Pulmonary artery endothelial cell (primary cell): ENCODE measurements around the gene GRWD1. TPM values are rescaled to one million over a fixed set of nuclear protein-coding genes. Genes with fewer than 3 reads are reported as not detected.
"Not testable (repeated sequence)": the region's sequence is repeated elsewhere in the genome, so short reads cannot be mapped to it uniquely, and the experiment has no call there.

Experiments used
- DNase-seq: peaks from one replicate; pipeline ENCODE4 v3.0.0-alpha.2; 2011; ENCODE audit warnings: low read depth, low spot score
- total RNA-seq: library from RNA; depleted of rRNA; stranded (reverse); fragments of >200 nt; gene quantifications from 2 replicates; pipeline ENCODE4 v1.2.3, GENCODE V29; 2014

The GRWD1 gene
- total RNA-seq, 1 donor from 2014 or later, result 35.5 TPM

DNA sequence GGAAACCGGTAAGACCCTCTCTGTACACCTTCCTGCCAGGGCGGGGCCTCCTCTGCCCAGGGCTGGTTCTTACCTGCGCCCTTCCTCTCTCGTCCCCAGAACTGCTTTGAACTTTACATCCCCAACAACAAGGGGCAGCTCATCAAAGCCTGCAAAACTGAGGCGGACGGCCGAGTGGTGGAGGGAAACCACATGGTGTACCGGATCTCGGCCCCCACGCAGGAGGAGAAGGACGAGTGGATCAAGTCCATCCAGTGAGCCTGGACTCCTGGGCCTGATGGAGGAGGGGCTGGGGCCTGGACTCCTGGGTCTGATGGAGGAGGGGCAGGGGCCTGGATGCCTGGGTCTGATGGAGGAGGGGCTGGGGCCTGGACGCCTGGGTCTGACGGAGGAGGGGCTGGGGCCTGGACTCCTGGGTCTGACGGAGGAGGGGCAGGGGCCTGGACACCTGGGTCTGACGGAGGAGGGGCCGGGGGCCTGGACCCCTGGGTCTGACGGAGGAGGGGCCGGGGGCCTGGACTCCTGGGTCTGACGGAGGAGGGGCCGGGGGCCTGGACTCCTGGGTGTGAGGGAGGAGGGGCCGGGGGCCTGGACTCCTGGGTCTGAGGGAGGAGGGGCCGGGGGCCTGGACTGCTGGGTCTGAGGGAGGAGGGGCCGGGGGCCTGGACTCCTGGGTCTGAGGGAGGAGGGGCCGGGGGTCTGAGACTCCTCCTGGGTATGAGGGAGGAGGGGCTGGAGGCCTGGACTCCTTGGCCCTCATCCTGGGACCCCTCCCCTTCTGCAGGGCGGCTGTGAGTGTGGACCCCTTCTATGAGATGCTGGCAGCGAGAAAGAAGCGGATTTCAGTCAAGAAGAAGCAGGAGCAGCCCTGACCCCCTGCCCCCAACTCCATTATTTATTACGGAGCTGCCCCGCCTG, 32.8 kb downstream of the GRWD1 start:
- no peak for DNase-seq

DNA sequence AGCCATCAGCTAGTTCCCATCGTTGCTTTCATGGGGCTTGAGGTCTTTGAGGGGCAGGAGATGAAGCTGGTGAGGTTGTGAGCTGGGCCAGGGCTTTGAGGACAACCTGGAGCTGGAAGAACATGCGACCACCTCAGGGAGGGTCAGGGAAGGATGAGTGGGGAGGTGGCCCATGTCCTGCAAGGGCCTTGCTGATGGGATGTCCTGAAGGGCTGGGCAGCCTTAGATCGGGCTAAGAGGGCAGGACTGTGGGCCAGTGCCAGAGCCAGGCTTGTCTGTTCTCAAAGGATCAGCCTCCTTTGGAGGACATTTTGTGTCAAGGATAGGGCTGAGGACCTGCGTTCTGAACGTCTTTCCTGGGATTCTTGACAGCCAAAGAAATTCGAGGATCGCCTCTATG, 33.9 kb downstream of the GRWD1 start:
- DNase-seq, result no peak

DNA sequence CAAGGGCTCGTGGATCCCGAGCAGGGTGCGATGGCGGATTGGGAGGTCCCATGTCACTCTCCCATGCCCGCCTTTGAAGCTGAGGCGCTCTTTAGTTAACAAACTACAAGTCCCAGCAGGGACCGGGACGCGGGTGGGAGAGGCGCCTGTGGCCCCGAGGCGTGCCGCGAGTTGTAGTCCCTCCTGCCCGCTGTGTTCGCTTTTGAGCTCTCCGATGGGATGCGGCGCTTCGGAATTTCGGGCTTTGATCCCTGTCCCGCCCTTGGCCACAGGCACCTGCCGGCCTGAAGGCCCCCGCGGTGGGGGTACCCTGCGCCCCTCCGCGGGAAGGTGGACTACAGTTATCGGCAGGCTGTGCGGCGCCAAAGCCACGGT, 34.4 kb downstream of the GRWD1 start:
- no peak for DNase-seq

DNA sequence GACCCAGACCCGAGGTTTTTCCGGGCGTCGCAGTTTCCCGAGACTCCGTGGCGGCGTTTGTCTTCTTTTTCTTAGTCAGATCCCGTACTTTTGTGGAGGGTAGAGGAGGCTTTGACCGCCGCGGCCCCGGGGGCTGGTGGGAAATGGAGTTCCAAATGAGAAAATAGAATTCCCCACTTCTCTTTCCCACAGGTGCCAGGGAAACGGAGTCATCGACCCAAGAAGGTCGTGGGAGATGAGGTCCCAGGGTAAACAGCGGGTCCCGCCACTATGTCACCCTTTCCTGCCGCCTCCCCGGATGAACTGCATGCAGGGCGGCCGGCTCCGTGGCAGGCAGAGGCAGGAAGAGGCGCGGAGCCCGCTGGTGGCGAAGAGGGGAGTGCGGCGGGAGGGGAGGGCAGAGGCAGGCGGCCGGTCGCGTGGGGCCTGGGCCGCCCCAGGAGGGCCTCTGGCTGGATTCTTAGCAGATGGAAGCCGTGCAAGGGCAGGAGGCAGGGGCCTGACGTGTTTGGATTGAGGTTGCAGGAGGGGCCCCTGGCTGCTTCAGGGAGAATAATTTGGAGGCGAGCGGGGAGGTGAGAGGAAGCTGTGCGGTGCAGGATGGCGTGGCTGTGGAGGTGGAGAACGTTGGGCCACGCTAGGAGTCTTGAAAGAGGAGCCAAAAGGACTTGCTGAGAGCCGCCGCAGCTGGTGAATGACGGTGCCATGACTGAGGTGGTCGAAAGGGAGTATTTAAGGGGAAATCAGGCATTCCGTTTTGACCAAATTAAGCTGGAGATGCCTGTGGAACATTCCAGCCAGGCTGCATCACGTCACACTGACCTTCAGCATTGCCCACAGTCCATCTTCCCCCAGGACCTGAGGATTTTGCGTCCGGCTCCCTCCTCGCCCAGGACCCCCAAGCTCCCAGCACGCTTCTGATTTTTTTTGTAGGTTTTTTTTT, 35.0 kb downstream of the GRWD1 start:
- DNase-seq, result no peak

DNA sequence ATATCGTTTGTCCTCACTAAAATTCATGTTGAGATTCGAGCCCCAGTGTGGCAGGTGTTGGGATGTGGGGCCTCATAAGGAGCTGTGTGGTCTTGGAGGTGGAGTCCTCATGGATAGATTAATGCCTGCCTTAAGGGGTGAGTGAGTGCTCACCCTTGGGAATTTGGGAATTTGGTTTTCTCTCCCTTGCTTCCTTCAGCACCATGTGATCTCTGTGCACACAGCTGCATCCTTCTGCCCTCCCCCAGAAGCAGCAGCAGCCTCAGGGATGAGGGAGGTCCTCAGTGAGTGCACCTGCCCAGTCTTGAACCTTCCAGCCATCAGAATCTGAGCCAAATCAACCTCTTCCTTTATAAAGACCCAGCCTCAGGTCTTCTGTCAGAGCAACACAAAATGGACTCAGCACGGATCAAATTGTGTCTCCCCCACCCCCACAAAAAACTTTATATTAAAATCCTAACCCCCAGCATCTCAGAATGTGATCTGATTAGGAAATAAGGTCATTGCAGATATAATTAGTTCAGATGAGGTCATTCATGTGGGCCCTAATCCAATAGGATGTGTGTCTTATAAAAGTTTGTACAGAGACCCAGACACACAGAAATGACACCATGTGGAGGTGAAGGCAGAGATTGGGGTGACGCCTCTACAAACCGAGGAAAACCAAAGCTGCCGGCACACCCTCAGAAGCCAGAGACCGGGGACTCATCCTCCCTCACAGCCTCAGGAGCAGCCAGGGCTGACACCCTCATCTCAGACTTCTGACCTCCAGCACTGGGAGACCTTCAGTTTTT, 36.3 kb downstream of the GRWD1 start:
- DNase-seq, result no peak

DNA sequence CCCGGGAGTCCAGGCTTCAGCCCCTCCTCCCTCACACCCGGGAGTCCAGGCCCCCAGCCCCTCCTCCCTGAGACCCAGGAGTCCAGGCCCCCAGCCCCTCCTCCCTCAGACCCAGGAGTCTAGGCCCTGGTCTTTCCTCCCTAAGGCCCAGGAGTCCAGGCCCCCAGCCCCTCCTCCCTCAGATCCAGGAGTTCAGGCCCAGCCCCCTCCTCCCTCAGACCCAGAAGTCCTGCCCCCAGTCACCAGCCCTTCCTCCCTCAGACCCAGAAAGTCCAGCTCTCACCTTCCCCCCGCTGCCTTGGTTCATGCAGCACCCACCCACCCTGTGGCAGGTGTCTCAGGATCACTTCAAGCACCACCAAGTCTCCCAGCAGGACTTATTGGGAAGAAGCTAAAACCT, 37.5 kb downstream of the GRWD1 start:
- no peak for DNase-seq

DNA sequence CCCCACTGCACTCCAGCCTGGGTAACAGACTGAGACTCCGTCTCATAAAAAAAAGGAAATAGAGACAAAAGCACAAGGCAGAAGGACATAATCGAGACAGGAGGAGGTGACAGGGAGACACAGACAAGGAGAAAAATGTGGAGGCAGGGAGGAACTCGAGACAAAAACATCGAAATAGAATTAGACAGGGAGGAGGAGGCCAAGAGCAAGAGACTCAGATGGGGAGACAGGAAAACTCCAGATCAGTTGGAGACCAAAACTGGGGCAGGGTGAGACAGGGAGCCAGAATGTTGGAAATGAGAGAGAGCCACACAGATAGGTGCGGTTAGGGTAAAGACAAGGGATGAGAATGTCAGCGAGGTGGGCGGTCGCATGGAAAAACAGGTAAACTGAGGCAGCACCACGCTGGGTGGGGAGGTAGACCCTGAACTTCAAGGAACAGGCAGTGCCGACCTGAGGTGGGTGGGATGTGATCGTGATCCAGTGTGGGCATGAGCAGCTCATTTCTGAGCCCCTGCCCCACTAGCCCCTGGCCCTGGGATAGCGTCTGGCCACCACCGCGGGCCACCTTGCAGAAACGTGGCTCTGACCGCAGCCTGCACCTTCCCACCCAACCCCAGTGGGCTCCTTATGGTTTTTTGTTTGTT, 38.6 kb downstream of the GRWD1 start:
- DNase-seq, result no peak

DNA sequence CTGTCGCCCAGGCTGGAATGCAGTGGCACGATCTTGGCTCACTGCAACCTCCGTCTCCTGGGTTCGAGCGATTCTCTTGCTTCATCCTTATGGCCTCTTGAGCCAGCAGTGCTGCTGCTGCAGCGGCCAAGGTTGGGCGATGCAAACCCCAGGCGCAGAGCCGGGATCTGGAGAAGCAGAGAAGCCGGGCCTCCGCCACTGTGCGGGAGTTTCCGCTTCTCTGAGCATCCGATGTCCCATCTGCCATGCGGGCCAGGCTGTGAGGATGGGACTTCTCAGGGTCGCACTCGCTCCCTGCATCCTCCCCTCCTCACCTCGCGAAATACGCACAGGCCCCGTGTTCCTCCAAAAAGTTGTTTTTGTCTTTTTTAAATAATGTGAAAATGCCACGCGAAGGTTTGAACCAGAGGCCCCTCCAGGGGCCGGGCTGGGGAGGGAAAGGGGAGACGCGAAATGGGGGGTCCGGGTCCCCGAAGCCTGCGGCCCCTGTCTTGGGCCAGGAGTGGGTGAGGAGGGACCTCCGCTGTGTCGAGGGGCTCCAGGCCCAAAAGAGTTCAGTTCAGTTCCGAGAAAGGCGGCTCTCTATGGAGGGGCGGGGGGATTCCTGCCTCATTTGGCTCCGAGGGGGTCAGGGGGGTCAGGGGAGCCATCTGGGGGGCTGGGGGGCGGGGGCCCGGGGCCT, 39.3 kb downstream of the GRWD1 start:
- DNase-seq, result no peak

DNA sequence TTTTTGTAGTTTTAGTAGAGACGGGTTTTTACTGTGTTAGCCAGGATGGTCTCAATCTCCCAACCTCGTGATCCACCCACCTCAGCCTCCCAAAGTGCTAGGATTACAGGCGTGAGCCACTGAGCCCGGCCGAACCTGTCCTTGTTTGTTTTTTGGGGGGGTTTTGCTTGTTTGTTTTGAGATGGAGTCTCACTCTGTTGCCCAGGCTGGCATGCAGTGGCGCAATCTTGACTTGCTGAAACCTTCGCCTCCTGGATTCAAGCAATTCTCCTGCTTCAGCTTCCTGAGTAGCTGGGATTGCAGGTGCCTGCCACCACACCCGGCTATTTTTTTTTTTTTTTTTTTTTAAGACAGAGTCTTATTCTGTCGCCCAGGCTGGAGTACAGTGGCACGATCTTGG, 40.9 kb downstream of the GRWD1 start:
- DNase-seq, result not testable (repeated sequence)

DNA sequence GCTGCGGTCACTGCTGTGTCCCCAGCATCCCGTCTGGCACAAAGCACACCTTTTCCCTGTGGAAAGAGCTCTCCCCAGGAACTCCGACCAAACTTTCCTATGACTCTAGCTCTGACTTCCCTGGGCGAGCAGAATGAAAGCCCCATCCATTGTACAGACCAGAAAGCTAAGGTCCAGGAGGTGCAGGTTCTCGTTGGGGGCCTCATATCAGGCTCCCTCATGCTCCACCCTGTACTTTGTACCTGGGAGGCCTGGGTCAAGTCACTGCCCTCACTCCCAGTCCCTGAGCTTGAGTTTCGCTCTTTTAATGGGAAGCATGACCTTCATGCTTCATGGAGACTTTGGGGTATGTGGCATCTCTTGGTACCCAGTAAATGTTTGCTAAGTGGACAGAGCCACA, 41.8 kb downstream of the GRWD1 start:
- no peak for DNase-seq

DNA sequence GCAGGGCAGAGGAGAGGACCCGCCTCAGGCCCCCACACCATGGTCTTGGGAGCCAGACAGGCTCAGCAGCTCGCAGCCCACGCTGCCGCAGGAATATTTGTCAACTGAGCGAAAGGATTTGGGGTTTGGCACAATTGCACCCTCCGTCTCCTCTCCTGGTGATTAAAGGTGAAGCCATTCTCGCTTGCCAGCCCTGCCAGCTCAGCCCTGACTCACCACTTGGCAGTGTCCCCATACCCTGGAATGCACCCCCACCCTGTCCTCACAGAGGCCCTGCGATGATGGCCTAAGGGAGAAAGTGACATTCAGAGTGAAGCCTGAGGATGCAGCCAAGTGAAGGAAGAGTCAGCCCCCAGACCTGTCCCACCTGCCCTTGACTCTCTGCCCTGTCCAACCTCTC, 42.2 kb downstream of the GRWD1 start:
- no peak for DNase-seq

DNA sequence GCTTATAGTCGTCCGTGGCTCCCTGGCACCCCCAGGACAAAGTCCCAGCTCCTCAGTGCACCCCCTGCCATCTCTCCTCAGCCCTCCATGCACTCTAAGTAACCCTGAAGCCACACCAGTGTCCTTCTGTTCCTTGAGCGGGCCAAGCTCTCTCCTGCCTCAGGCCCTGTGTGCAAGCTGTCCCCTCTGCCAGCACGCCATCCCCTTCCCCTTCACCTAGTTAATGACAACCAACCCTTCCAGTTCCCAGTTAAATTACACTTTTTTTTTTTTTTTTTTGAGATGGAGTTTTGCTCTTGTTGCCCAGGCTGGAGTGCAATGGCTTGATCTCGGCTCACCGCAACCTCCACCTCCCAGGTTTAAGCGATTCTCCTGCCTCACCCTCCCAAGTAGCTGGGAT, 42.7 kb downstream of the GRWD1 start:
- DNase-seq, result not testable (repeated sequence)

DNA sequence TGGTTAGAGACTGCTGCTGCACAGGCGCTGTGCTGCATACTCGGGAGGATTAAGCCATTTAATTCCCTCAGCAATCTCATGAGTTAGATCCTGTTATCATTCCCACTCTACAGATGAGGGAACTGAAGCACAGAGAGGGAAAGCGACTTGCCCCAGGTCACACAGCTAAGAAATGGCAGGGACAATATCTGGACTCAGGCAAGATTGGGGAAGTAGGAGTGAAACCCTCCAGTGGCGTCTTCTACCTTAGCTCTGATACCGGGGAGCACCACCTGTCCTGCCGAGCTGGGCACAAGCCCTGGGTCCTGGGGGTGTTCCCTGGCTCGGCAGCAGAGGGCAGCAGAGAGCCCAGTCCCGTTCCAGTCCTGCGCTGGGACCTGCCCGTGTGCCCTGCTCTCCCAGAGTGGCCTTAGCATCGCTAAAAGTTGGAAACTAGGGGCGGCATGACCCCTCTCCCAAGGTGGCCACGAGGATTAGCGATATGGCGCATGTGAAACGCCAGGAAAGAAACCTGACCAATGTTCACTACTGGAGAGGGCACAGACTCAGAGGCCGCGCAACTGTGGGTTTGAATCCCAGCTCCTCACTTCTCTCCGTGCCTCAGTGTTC, 43.9 kb downstream of the GRWD1 start:
- no peak for DNase-seq

DNA sequence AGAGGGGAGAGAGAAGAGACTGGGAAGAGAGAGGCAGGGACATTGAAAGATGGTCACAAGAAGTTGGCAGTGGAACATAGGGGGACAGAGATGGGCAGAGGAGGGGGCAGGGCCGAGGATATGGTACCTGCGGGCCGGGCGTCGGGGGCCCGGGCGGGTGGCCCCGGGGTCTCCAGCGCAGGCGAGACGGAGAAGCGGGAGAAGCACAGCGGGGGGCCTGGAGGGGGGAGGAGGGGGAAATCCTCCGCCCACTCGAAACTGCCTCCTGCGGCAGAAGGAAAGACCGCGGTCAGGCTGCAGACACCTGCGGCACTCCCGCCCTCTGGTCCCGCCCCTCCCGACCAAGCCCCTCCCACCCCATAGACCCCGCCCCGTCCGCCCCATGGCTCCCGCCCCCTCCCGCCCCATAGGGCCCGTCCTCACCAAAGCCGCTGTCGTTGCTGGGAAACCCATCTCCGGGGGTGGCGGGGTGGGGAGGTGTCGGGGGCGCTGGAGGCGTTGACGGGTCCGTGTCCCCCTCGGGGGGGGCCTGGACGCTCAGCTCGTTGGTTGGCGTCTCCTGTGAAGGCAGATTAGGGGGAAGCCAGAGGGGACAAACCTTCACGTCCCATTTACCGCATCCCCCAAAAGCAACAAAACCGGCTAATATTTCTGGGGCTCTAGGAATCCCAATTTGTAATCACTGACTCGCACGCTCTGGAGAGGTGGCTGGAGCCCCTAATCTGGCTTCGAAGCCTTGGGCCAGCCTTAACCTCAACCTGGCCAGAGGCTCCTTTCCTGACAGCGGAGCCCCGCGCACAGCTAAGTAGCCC, 45.4 kb downstream of the GRWD1 start:
- no peak for DNase-seq

DNA sequence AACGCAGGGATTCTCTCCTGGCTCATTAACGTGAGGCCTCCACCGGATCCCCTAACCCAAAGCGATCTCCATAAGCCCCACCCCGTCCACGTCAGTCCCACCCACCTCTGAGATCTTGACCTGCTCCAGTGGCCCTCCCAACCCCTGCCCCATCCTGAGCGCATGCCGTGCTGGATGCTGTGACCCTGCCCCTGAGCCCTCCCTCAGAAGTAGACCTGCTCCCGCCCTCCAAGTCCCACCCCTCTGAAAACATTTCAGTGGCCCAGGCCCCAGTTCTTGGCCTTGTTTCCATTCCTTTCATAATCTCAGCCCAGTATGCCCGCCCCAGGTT, 46.0 kb downstream of the GRWD1 start:
- no peak for DNase-seq

DNA sequence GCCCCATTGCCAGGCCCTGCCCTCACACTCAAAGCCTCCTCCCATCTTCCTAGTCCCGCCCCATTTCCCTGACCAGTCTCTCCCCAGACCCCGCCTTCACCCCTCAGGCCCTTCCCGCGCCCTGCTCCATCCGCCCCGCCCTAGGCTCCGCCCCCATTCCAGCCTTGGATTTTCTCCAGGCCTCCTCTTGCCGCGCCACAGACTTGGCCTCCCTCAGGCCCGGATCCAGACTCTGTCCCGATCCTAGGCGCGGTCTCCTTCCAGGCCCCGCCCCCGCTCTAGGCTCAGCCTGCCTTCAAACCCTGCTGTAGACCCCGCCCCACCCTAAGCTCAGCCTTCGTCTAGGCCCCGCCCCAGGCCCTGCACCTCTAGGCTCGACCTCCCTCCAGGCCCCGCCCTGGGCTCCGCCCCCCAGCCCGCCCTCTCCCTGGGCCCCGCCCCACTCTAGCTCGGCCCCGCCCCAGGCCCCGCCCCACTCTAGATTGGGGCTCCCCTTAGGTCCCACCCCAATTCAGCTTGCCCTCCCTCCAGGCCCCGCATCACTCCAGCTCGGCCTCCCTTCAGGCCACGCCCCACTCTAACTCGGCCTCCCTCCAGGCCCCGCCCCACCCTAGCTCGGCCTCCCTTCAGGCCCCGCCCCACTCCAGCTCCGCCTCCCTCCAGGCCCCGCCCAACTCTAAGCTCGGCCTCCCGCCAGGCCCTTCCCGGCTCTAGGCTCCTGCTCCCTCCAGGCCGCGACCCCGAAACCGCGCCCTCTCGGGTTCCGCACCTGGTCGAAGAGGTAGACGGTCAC, 47.3 kb downstream of the GRWD1 start:
- peak; percentile 92 for DNase-seq

DNA sequence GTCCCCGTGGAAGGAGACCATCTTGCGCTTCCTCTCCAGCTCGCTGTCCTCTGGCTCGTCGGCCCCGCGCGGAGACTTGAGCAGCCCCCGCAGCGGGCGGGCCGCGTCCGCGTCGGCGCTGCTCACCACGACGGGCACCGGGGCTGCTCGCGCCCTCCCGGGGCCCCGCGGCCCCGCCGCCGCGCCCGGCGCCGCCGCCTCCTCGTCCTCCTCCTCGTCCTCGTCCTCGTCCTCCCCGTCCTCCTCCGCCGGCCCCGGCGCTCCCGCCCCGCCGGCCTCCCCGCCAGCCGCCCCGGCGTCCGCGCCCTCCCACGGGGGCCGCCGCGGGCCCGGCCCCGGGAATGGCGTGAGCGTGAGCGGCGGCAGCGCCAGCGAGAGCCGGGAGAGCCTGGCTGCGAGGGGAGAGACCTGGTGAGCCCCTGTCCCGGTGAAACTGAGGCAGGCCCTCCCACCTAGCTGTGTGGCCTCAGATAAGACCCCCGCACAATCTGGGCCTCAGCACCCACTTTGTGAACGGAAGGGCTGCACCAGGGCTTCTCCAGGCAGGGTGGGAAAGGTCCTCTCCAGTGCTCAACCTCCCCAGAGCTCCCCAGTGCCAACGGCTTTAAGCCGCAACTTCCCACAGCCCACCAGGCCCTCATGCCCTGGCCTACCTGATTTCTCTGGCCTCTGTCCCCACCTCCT, 48.1 kb downstream of the GRWD1 start:
- no peak for DNase-seq

DNA sequence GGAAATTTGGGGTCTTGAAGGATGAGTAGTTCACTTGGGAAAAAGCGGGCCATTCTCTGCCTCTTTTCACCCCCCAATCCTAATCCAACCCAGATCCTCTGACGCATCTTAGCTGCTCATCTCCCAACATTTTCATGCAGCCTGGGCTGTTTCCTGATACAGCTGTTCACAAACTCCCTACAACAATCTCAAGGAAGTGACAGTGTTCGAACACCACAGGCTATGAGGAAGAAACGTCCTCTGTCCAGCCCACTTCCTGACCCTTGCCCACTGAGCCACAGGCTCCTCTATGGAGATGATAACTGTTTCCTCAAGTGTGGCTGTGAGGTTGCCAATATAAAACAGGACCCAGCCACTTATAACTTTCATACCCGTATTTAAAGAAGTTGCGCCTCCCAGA, 49.6 kb downstream of the GRWD1 start:
- no peak for DNase-seq
